WI38 (cell line): ENCODE data around the gene RTP3.

Experiments
- H3K4me3 ChIP-seq: 2 replicates; pipeline ENCODE4 v1.5.1; 2011; ENCODE audit warnings: low read depth, mild to moderate bottlenecking, control low read depth, low read length
- TF ChIP-seq, protein P1 (sequence below): IDR thresholded peaks from 2 replicates; pipeline ENCODE4 v1.5.1; 2012; ENCODE audit warnings: low read depth, mild to moderate bottlenecking, control low read depth, low read length

Gene RTP3

DNA sequence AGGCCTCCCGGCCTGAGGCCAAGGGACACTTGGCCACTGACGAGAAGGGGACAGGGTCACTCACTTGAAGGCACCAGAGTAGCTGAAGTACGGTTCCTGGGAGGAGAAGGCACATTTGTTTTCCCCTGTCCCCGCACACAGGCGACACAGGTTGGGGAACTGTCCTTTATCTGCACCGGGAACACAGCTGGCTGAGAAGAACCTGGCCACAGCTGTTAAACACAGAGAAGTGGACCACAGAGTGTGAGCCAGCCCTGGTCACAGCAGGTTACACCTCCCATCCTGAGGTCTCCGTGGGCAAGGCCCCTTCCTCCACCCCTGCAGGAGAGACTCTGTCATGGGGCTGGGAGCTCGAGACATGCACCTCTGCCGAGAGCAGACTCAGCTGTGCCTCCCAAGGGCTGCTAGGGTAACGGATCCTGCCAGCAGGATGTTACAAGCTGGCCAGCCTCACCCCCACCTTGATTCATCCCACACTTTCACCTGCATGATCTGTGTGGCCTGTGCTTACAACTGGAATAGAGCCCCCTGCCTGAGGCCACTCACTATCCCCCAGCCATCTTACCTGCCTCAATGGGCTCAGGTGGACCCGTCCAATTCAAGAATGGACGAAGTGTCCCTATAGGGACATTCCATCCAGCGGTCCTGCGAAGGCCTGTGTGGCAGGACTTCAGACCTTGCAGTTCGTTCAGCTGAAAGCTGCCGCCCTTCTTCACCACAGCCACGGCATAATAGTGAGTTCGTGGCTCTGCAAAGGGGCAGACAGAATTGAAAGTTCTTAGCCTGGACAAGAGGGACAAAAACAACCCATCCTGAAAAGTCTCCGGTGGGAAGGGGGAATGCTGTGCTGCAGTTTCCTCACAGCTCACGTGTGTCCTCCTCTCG is 42.3 kb upstream of the RTP3 start:
- TF ChIP-seq, protein P1, sequence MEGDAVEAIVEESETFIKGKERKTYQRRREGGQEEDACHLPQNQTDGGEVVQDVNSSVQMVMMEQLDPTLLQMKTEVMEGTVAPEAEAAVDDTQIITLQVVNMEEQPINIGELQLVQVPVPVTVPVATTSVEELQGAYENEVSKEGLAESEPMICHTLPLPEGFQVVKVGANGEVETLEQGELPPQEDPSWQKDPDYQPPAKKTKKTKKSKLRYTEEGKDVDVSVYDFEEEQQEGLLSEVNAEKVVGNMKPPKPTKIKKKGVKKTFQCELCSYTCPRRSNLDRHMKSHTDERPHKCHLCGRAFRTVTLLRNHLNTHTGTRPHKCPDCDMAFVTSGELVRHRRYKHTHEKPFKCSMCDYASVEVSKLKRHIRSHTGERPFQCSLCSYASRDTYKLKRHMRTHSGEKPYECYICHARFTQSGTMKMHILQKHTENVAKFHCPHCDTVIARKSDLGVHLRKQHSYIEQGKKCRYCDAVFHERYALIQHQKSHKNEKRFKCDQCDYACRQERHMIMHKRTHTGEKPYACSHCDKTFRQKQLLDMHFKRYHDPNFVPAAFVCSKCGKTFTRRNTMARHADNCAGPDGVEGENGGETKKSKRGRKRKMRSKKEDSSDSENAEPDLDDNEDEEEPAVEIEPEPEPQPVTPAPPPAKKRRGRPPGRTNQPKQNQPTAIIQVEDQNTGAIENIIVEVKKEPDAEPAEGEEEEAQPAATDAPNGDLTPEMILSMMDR: no peak

GRCh38 chr3:46456118-46456517 is 41.7 kb upstream of the RTP3 start:
- no peak overlapping the region for H3K4me3 ChIP-seq
- TF ChIP-seq, protein P1: no peak

More for the DNA sequence above, 42.3 kb upstream of the RTP3 start:
- H3K4me3 ChIP-seq: no peak overlapping the region

GRCh38 chr3:46460051-46460450 is 37.7 kb upstream of the RTP3 start:
- no peak overlapping the region for H3K4me3 ChIP-seq
- TF ChIP-seq, protein P1: no peak

DNA sequence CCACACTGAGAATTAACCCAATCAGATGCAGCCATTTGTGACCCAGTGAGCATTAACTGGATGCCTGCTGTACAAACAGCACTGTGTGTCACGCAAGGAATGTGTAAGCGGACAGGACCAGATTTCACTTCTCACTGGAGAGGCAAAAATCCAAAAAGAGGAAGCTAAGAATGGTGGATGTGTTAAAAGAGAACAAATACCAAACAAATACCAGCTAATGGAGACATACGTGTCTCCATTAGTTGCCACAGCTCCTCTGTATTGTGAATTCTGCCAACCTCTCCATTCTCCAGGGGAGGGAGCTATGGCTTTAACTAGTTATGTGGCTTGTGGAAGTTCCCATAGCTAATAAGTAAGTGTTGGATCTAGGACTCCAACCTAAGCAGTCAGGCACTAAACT is 35.7 kb upstream of the RTP3 start:
- H3K4me3 ChIP-seq: no peak overlapping the region
- TF ChIP-seq, protein P1: no peak

DNA sequence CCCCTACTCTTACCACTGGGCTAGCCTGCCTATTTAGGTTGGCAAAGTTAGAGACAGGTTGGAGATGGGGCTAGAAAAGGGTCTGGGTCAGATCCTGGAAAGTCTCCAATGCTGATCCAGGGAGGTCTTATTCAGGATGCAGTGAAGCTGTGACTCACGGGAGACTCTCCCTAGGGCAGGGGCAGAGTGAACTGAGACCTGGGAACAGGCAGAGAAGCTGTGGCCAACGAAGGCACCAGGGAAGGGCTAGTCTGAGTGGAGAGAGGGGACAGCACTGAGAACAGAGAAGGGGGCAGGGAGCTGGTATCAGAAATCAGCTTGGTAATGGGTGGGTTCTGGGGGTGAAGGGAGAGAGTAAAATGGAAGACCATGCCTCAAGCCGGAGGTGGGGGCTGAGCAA is 35.3 kb upstream of the RTP3 start:
- H3K4me3 ChIP-seq: no peak overlapping the region
- TF ChIP-seq, protein P1: no peak

DNA sequence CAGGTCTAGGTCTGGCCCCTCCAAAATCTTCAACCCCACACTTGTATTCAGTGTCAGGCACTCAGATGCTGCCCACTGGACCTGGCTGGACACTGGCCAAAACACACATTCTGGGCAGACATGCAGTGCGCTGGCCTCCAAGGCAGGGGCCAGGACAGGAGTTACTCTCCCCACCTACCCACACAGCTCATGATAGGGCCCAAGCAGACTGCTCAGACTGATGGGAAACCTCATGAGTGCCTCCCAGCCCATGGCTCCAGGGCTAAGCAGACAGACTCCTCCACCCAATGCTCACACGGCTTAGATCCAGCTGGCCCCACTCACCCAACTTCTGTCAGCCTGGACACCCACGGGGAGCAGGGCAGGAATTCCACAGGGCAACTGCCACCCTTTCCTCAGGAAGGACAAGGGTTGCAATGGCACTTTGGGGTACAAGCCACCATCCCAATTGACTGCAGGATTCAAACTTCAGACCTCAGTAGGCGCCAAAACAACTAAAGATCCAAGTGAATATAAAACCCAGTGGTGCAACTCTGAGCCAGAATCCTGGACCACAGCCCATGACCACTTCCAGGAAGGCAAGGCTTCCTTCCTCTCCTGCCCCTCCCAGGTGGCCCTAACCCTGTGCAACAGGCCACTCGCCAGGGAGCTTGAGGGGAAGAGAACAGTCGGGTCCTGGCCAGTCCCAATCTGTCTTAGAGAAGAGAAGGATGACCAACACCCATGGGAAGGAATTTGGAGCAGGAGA is 34.5 kb upstream of the RTP3 start:
- no peak overlapping the region for H3K4me3 ChIP-seq
- TF ChIP-seq, protein P1: no peak

GRCh38 chr3:46463868-46464241 is 33.9 kb upstream of the RTP3 start:
- H3K4me3 ChIP-seq: no peak overlapping the region
- TF ChIP-seq, protein P1: no peak
